HEK293 (cell line): Measurements from ENCODE around the gene MGMT.

ENCODE experiments used
- CTCF ChIA-PET: fragments of 350-600 bp; formaldehyde crosslinking; extraction: SDS; loops from one replicate; lab custom pipeline; 2021; ENCODE audit warnings: antibody characterized with exemption; lab: Yijun Ruan, JAX
- POLR2A ChIA-PET: fragments of 300-600 bp; formaldehyde crosslinking; extraction: SDS; loops from one replicate; lab custom pipeline; 2020; ENCODE audit warnings: antibody characterized with exemption, inconsistent platforms; lab: Yijun Ruan, JAX
- H3K27ac ChIP-seq: fragments of 200-500 bp; sonication (Bioruptor generic); 2 replicates; pipeline ENCODE4 v1.5.1; 2014; ENCODE audit warnings: low read depth, low read length, control low read depth, inconsistent platforms; ENCODE audit errors: extremely low read depth
- H3K36me3 ChIP-seq, 2 experiments: fragments of 200-500 bp in 1 of 2; sonication (Bioruptor generic) in 1 of 2; 1 replicate in 1 of 2; 2 replicates in 1 of 2; pipeline ENCODE4 v1.5.1; 2014 to 2017; ENCODE audit warnings: inconsistent platforms in 2 of 2, low read length in 2 of 2; ENCODE audit not compliant: control insufficient read depth in 2 of 2, insufficient read depth in 1 of 2
- H3K4me1 ChIP-seq: fragments of 200-500 bp; sonication (Bioruptor generic); 2 replicates; pipeline ENCODE4 v1.5.1; 2014; ENCODE audit warnings: mild to moderate bottlenecking, low read length, inconsistent platforms; ENCODE audit not compliant: control insufficient read depth, insufficient read depth
- H3K4me3 ChIP-seq: 2 replicates; pipeline ENCODE4 v1.5.1; 2011; ENCODE audit warnings: low read depth, mild to moderate bottlenecking, control low read depth, low read length, moderate library complexity
- H3K9me3 ChIP-seq: fragments of 200-500 bp; sonication (Bioruptor generic); 2 replicates; pipeline ENCODE4 v1.5.1; 2014; ENCODE audit warnings: low read depth, low read length, inconsistent platforms; ENCODE audit not compliant: control insufficient read depth, insufficient read depth
- GFI1B ChIP-seq: fragments of 450-650 bp; formaldehyde crosslinking; IDR thresholded peaks from 2 replicates; pipeline ENCODE4 v1.5.1; 2016; ENCODE audit warnings: missing biosample characterization, missing genetic modification characterization
- GLIS2 ChIP-seq: fragments of 450-650 bp; formaldehyde crosslinking; IDR thresholded peaks from 2 replicates; pipeline ENCODE4 v1.5.1; 2016; ENCODE audit warnings: missing biosample characterization, missing genetic modification characterization
- KLF1 ChIP-seq: fragments of 450-650 bp; formaldehyde crosslinking; IDR thresholded peaks from 2 replicates; pipeline ENCODE4 v1.5.1; 2016; ENCODE audit warnings: missing biosample characterization, missing genetic modification characterization
- PRDM1 ChIP-seq: fragments of 450-650 bp; formaldehyde crosslinking; IDR thresholded peaks from 2 replicates; pipeline ENCODE4; 2016; ENCODE audit warnings: missing biosample characterization, missing genetic modification characterization
- RBAK ChIP-seq: fragments of 450-650 bp; formaldehyde crosslinking; IDR thresholded peaks from 2 replicates; pipeline ENCODE4 v1.5.1; 2016; ENCODE audit warnings: missing biosample characterization, missing genetic modification characterization
- SALL2 ChIP-seq: fragments of 450-650 bp; formaldehyde crosslinking; IDR thresholded peaks from 2 replicates; pipeline ENCODE4 v1.5.0; 2017; ENCODE audit warnings: missing biosample characterization, mild to moderate bottlenecking, missing genetic modification characterization, borderline replicate concordance
- YY1 ChIP-seq: fragments of 450-650 bp; formaldehyde crosslinking; IDR thresholded peaks from 2 replicates; pipeline ENCODE4 v1.5.1; 2018; ENCODE audit warnings: missing biosample characterization, missing genetic modification characterization
- ZNF112 ChIP-seq: fragments of 450-650 bp; formaldehyde crosslinking; IDR thresholded peaks from 2 replicates; pipeline ENCODE4 v1.5.0; 2017; ENCODE audit warnings: missing biosample characterization, missing genetic modification characterization
- ZNF140 ChIP-seq: fragments of 450-650 bp; formaldehyde crosslinking; IDR thresholded peaks from 2 replicates; pipeline ENCODE4 v1.5.1; 2016; ENCODE audit warnings: missing biosample characterization, missing genetic modification characterization
- ZNF202 ChIP-seq: fragments of 450-650 bp; formaldehyde crosslinking; IDR thresholded peaks from 2 replicates; pipeline ENCODE4 v1.5.1; 2016; ENCODE audit warnings: missing biosample characterization, missing genetic modification characterization, borderline replicate concordance
- ZNF239 ChIP-seq: fragments of 450-650 bp; formaldehyde crosslinking; IDR thresholded peaks from 2 replicates; pipeline ENCODE4 v1.5.1; 2016; ENCODE audit warnings: missing biosample characterization, missing genetic modification characterization
- ZNF274 ChIP-seq, 2 experiments: fragments of 200-500 bp in 1 of 2; fragments of 450-650 bp in 1 of 2; sonication (Bioruptor generic) in 1 of 2; formaldehyde crosslinking in 1 of 2; IDR thresholded peaks; 2 replicates each; pipeline versions ENCODE4 v1.5.1 to v1.6.1; 2014 to 2016; ENCODE audit warnings: borderline replicate concordance in 1 of 2, inconsistent platforms in 1 of 2, low read length in 1 of 2, missing biosample characterization in 1 of 2, missing genetic modification characterization in 1 of 2
- ZNF335 ChIP-seq: fragments of 450-650 bp; formaldehyde crosslinking; conservative IDR thresholded peaks from 2 replicates; pipeline ENCODE4 v1.5.1; 2016; ENCODE audit warnings: missing biosample characterization, missing genetic modification characterization
- ZNF354C ChIP-seq: fragments of 450-650 bp; formaldehyde crosslinking; IDR thresholded peaks from 2 replicates; pipeline ENCODE4 v1.5.1; 2016; ENCODE audit warnings: missing biosample characterization, missing genetic modification characterization, low read depth, borderline replicate concordance
- ZNF37A ChIP-seq: fragments of 450-650 bp; IDR thresholded peaks from 2 replicates; pipeline ENCODE4 v1.5.1; 2018; ENCODE audit warnings: missing biosample characterization, missing genetic modification characterization
- ZNF529 ChIP-seq: fragments of 450-650 bp; formaldehyde crosslinking; IDR thresholded peaks from 2 replicates; pipeline ENCODE4 v1.5.1; 2017; ENCODE audit warnings: missing genetic modification characterization, missing biosample characterization; ENCODE audit not compliant: insufficient replicate concordance
- ZNF580 ChIP-seq: fragments of 450-650 bp; formaldehyde crosslinking; IDR thresholded peaks from 2 replicates; pipeline ENCODE4 v1.5.1; 2016; ENCODE audit warnings: missing biosample characterization, missing genetic modification characterization
- ZNF629 ChIP-seq: fragments of 450-650 bp; formaldehyde crosslinking; IDR thresholded peaks from 2 replicates; pipeline ENCODE4 v1.5.1; 2017; ENCODE audit warnings: missing biosample characterization, missing genetic modification characterization
- ZNF660 ChIP-seq: fragments of 450-650 bp; IDR thresholded peaks from 2 replicates; pipeline ENCODE4 v1.5.1; 2018; ENCODE audit warnings: missing biosample characterization, mild to moderate bottlenecking, missing genetic modification characterization
- ZNF747 ChIP-seq: fragments of 450-650 bp; formaldehyde crosslinking; IDR thresholded peaks from 2 replicates; pipeline ENCODE4 v1.5.1; 2016; ENCODE audit warnings: missing biosample characterization, missing genetic modification characterization
- ZNF791 ChIP-seq: fragments of 450-650 bp; formaldehyde crosslinking; IDR thresholded peaks from 2 replicates; pipeline ENCODE4 v1.5.1; 2016; ENCODE audit warnings: missing biosample characterization, missing genetic modification characterization
- ZSCAN4 ChIP-seq: fragments of 450-650 bp; formaldehyde crosslinking; IDR thresholded peaks from 2 replicates; pipeline ENCODE4 v1.5.1; 2017; ENCODE audit warnings: missing biosample characterization, missing genetic modification characterization
- TF ChIP-seq, protein P1 (sequence below): fragments of 450-650 bp; formaldehyde crosslinking; IDR thresholded peaks from 2 replicates; pipeline ENCODE4 v1.5.1; 2016; ENCODE audit warnings: missing biosample characterization, missing genetic modification characterization
- TF ChIP-seq, protein P2 (sequence below): fragments of 450-650 bp; formaldehyde crosslinking; IDR thresholded peaks from 2 replicates; pipeline ENCODE4 v1.5.1; 2017; ENCODE audit warnings: missing biosample characterization, missing genetic modification characterization

The MGMT gene

GRCh38 chr10:129728905-129729795 is 262.1 kb downstream of the MGMT start:
- ChIA-PET CTCF (no interaction called here), POLR2A (no interaction called here)
- no peak overlapping the region for H3K27ac ChIP-seq
- TF ChIP-seq ZNF274 (IDR thresholded peaks at IDR 0.05; ENCODE audit: low read length) (no peak), ZNF274 (tag by site-specific recombination; IDR thresholded peaks at IDR 0.05; ENCODE audit: borderline replicate concordance) (no peak), ZNF140 (tag by site-specific recombination) (no peak), PRDM1 (tag by site-specific recombination) (no peak), ZNF112 (no peak), ZNF580 (tag by site-specific recombination) (no peak), GLIS2 (tag by site-specific recombination) (no peak), KLF1 (tag by site-specific recombination) (no peak), YY1 (tag by site-specific recombination) (no peak), ZNF354C (tag by site-specific recombination) (no peak), ZNF747 (tag by site-specific recombination) (no peak), ZNF660 (tag by site-specific recombination) (no peak), ZNF791 (tag by site-specific recombination) (no peak), GFI1B (tag by site-specific recombination) (no peak), SALL2 (no peak), ZNF335 (tag by site-specific recombination) (no peak), ZNF202 (tag by site-specific recombination) (no peak)
- TF ChIP-seq, protein P1, sequence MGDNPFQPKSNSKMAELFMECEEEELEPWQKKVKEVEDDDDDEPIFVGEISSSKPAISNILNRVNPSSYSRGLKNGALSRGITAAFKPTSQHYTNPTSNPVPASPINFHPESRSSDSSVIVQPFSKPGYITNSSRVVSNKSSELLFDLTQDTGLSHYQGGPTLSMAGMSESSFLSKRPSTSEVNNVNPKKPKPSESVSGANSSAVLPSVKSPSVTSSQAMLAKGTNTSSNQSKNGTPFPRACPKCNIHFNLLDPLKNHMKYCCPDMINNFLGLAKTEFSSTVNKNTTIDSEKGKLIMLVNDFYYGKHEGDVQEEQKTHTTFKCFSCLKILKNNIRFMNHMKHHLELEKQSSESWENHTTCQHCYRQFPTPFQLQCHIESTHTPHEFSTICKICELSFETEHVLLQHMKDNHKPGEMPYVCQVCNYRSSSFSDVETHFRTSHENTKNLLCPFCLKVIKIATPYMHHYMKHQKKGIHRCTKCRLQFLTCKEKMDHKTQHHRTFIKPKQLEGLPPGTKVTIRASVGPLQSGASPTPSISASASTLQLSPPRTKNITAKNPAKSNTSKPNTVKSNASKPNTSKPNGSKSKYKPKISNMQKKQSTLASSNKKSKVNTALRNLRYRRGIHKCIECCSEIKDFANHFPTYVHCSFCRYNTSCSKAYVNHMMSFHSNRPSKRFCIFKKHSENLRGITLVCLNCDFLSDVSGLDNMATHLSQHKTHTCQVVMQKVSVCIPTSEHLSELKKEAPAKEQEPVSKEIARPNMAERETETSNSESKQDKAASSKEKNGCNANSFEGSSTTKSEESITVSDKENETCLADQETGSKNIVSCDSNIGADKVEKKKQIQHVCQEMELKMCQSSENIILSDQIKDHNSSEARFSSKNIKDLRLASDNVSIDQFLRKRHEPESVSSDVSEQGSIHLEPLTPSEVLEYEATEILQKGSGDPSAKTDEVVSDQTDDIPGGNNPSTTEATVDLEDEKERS: no peak
- TF ChIP-seq, protein P2, sequence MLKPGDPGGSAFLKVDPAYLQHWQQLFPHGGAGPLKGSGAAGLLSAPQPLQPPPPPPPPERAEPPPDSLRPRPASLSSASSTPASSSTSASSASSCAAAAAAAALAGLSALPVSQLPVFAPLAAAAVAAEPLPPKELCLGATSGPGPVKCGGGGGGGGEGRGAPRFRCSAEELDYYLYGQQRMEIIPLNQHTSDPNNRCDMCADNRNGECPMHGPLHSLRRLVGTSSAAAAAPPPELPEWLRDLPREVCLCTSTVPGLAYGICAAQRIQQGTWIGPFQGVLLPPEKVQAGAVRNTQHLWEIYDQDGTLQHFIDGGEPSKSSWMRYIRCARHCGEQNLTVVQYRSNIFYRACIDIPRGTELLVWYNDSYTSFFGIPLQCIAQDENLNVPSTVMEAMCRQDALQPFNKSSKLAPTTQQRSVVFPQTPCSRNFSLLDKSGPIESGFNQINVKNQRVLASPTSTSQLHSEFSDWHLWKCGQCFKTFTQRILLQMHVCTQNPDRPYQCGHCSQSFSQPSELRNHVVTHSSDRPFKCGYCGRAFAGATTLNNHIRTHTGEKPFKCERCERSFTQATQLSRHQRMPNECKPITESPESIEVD (tag by site-specific recombination): no peak
- TF ChIP-seq, all 188 proteins: peak for 0
- H3K4me3 ChIP-seq: no peak overlapping the region
- no peaks in the 10 kb centered on the region for H3K36me3 ChIP-seq
- H3K9me3 ChIP-seq: no peaks in the 10 kb centered on the region
- no peaks in the 10 kb centered on the region for H3K4me1 ChIP-seq

DNA sequence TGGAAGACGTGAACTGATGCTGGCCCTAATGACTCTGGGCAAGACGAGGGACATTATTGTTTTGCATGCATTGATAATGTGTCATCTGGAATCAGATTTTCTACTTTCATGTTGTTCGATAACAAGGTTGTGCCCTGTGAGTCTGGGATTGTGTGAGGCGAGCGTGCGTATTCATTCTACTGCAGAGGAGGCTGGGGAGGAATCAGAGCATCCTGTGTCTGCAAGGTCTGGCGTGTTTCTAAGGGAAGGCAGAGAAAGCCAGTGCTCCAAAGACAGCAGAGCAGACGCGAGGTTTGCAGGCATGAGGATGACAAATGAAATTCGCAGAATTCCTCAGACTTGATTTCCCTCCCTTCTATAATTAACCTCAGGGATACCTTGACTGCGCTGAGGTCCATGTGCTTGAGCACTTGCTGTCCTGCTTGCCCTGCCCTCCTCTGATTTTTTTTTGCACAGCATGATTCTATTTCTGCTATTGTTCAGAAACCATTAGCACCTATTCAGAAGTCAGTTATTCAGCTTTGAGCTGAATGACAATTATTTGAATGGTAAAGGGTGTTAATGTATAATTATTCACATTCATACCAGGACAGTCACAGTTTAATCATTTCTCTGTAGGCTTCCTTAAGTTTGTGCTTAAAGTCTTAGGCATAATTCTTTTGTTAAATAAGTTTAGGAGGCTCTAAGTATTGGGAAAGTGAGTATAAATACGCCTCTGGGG is 263.4 kb downstream of the MGMT start:
- no peak overlapping the region for H3K27ac ChIP-seq
- ChIA-PET CTCF (interaction anchor here (0.7 kb wide), 1 partner anchor 104 kb away, joined by 3 read pairs; no protein-coding TSS in a partner anchor), POLR2A (no interaction called here)
- no peak overlapping the region for H3K4me3 ChIP-seq
- no peaks in the 10 kb centered on the region for H3K9me3 ChIP-seq
- no peaks in the 10 kb centered on the region for H3K36me3 ChIP-seq
- H3K4me1 ChIP-seq: no peaks in the 10 kb centered on the region
- TF ChIP-seq ZSCAN4 (tag by site-specific recombination): no peak
- no peak for TF ChIP-seq ZNF37A (tag by site-specific recombination)
- TF ChIP-seq ZNF629 (tag by site-specific recombination): no peak
- no peak for TF ChIP-seq RBAK
- no peak for TF ChIP-seq ZNF529 (tag by site-specific recombination)
- no peak for TF ChIP-seq ZNF239
